Karpas-422 (cell line): ENCODE measurements around the gene PIWIL4. TPM values are rescaled to one million over a fixed set of nuclear protein-coding genes. Genes with fewer than 3 reads are reported as not detected.

ENCODE experiments used
- DNase-seq: peaks from one replicate; pipeline ENCODE4 v3.0.0-alpha.2; 2015
- H2AFZ ChIP-seq: fragments of 200-600 bp; sonication (generic); 2 replicates; pipeline ENCODE4 v1.6.1; 2014; ENCODE audit warnings: antibody characterized with exemption, low read length, mixed read lengths
- H3K27ac ChIP-seq: fragments of 200-600 bp; sonication (generic); 2 replicates; pipeline ENCODE4 v1.5.1; 2014; ENCODE audit warnings: mild to moderate bottlenecking, low read length, moderate library complexity
- H3K27me3 ChIP-seq: fragments of 200-600 bp; sonication (generic); 2 replicates; pipeline ENCODE4 v1.6.1; 2014; ENCODE audit warnings: low read length, mixed read lengths
- H3K36me3 ChIP-seq: fragments of 200-600 bp; sonication (generic); 2 replicates; pipeline ENCODE4 v1.6.1; 2014; ENCODE audit warnings: low read length, mixed read lengths; ENCODE audit not compliant: insufficient read depth
- H3K4me1 ChIP-seq: fragments of 200-600 bp; sonication (generic); 2 replicates; pipeline ENCODE4 v1.6.1; 2014; ENCODE audit warnings: mild to moderate bottlenecking, low read length, mixed read lengths
- H3K4me2 ChIP-seq: fragments of 200-600 bp; sonication (generic); 2 replicates; pipeline ENCODE4 v1.6.1; 2014; ENCODE audit warnings: low read length, low read depth, mild to moderate bottlenecking; ENCODE audit not compliant: poor library complexity, severe bottlenecking
- H3K4me3 ChIP-seq: fragments of 200-600 bp; sonication (generic); 2 replicates; pipeline ENCODE4 v1.5.1; 2014; ENCODE audit warnings: mild to moderate bottlenecking, antibody characterized with exemption, low read length, mixed read lengths
- H3K79me2 ChIP-seq: fragments of 200-600 bp; sonication (generic); 2 replicates; pipeline ENCODE4 v1.6.1; 2014; ENCODE audit warnings: mild to moderate bottlenecking, low read length, mixed read lengths
- H3K9ac ChIP-seq: fragments of 200-600 bp; sonication (generic); 2 replicates; pipeline ENCODE4 v1.6.0; 2014; ENCODE audit warnings: low read length
- H3K9me2 ChIP-seq: fragments of 200-600 bp; sonication (generic), shearing (Covaris generic); replicated peaks from 2 replicates; pipeline ENCODE4 v1.6.0; 2014; ENCODE audit warnings: mild to moderate bottlenecking, low read length, moderate library complexity; ENCODE audit not compliant: insufficient read depth
- H3K9me3 ChIP-seq: fragments of 300-700, 200-600 bp; sonication (generic); 2 replicates; pipeline ENCODE4 v1.6.1; 2014; ENCODE audit warnings: low read length, mixed read lengths
- H4K20me1 ChIP-seq: fragments of 200-600 bp; sonication (generic); 2 replicates; pipeline ENCODE4 v1.6.1; 2014; ENCODE audit warnings: mild to moderate bottlenecking, antibody characterized with exemption, low read length, low read depth; ENCODE audit not compliant: insufficient read depth
- total RNA-seq: library from RNA; depleted of rRNA; stranded (reverse); fragments of >200 nt; shearing (Covaris generic); gene quantifications from 2 replicates; pipeline ENCODE4 v1.2.3, GENCODE V29; 2014; ENCODE audit warnings: low replicate concordance; rRNA removed

Gene PIWIL4
- 0.30 TPM in 1 of 2 replicates, not detected in the other for total RNA-seq

- Histone ChIP-seq H3K27ac (no peak within 1 kb of the TSS), H2AFZ (no peak within 1 kb of the TSS), H3K4me1 (no peaks in the 10 kb centered on the region), H3K4me2 (no peak within 1 kb of the TSS), H4K20me1 (no peaks in the 10 kb centered on the region), H3K36me3 (no peaks in the 10 kb centered on the region), H3K9me2 (no peaks in the 10 kb centered on the region), H3K9me3 (no peaks in the 10 kb centered on the region), H3K9ac (no peak within 1 kb of the TSS), H3K4me3 (no peak within 1 kb of the TSS), H3K27me3 (no peaks in the 10 kb centered on the region), H3K79me2 (no peaks in the 10 kb centered on the region)
- no peak for DNase-seq
Measured at GRCh38 chr11:94567181-94567670, at the start of gene PIWIL4. PIWIL4 (plus strand) TSS chr11:94567368; CDS start chr11:94567519, 151 bp downstream.

GRCh38 chr11:94518300-94518699 lies 48.9 kb upstream of the PIWIL4 start:
- H4K20me1 ChIP-seq, result no peaks in the 10 kb centered on the region
- no peak overlapping the region for H3K9ac ChIP-seq
- H3K4me3 ChIP-seq, result no peak overlapping the region
- no peaks in the 10 kb centered on the region for H3K36me3 ChIP-seq
- H3K4me1 ChIP-seq, result peaks cover 7% of the 10 kb centered on the region
- H3K79me2 ChIP-seq, result no peaks in the 10 kb centered on the region
- H3K27me3 ChIP-seq, result no peaks in the 10 kb centered on the region
- H2AFZ ChIP-seq, result no peak overlapping the region
- no peaks in the 10 kb centered on the region for H3K9me2 ChIP-seq
- no peak for DNase-seq
- H3K9me3 ChIP-seq, result no peaks in the 10 kb centered on the region
- no peak overlapping the region for H3K27ac ChIP-seq
- H3K4me2 ChIP-seq, result no peak overlapping the region

- Histone ChIP-seq H3K27me3 (no peaks in the 10 kb centered on the region), H3K4me1 (no peaks in the 10 kb centered on the region), H4K20me1 (no peaks in the 10 kb centered on the region), H3K9ac (no peak overlapping the region), H3K4me3 (no peak overlapping the region), H2AFZ (no peak overlapping the region), H3K9me3 (no peaks in the 10 kb centered on the region), H3K79me2 (no peaks in the 10 kb centered on the region), H3K27ac (no peak overlapping the region), H3K9me2 (no peaks in the 10 kb centered on the region), H3K36me3 (no peaks in the 10 kb centered on the region), H3K4me2 (no peak overlapping the region)
- peak; percentile 87 for DNase-seq
Measured at GRCh38 chr11:94519478-94520084, 47.6 kb upstream of the PIWIL4 start.

GRCh38 chr11:94521684-94522083 lies 45.5 kb upstream of the PIWIL4 start:
- Histone ChIP-seq H3K9me3 (no peaks in the 10 kb centered on the region), H3K27me3 (no peaks in the 10 kb centered on the region), H3K79me2 (no peaks in the 10 kb centered on the region), H2AFZ (no peak overlapping the region), H4K20me1 (no peaks in the 10 kb centered on the region), H3K9ac (no peak overlapping the region), H3K4me1 (no peaks in the 10 kb centered on the region), H3K36me3 (no peaks in the 10 kb centered on the region), H3K9me2 (no peaks in the 10 kb centered on the region), H3K27ac (no peak overlapping the region), H3K4me3 (no peak overlapping the region), H3K4me2 (no peak overlapping the region)
- DNase-seq, result peak; percentile 69

- H3K4me1 ChIP-seq, result no peaks in the 10 kb centered on the region
- no peaks in the 10 kb centered on the region for H3K27me3 ChIP-seq
- H2AFZ ChIP-seq, result no peak overlapping the region
- H4K20me1 ChIP-seq, result no peaks in the 10 kb centered on the region
- H3K27ac ChIP-seq, result no peak overlapping the region
- H3K4me2 ChIP-seq, result no peak overlapping the region
- no peaks in the 10 kb centered on the region for H3K36me3 ChIP-seq
- H3K9ac ChIP-seq, result no peak overlapping the region
- H3K79me2 ChIP-seq, result no peaks in the 10 kb centered on the region
- H3K9me2 ChIP-seq, result no peaks in the 10 kb centered on the region
- no peak overlapping the region for H3K4me3 ChIP-seq
- no peaks in the 10 kb centered on the region for H3K9me3 ChIP-seq
- no peak for DNase-seq
Measured at GRCh38 chr11:94524341-94524740, 42.8 kb upstream of the PIWIL4 start.

- no peaks in the 10 kb centered on the region for H3K36me3 ChIP-seq
- H3K9me2 ChIP-seq, result no peaks in the 10 kb centered on the region
- no peak overlapping the region for H3K4me2 ChIP-seq
- no peaks in the 10 kb centered on the region for H3K4me1 ChIP-seq
- H4K20me1 ChIP-seq, result no peaks in the 10 kb centered on the region
- no peak overlapping the region for H3K9ac ChIP-seq
- DNase-seq, result no peak
- no peaks in the 10 kb centered on the region for H3K79me2 ChIP-seq
- H3K4me3 ChIP-seq, result no peak overlapping the region
- no peaks in the 10 kb centered on the region for H3K27me3 ChIP-seq
- H2AFZ ChIP-seq, result no peak overlapping the region
- no peak overlapping the region for H3K27ac ChIP-seq
- no peaks in the 10 kb centered on the region for H3K9me3 ChIP-seq
Measured at GRCh38 chr11:94525546-94526324, 41.4 kb upstream of the PIWIL4 start.

- Histone ChIP-seq H3K4me2 (no peak overlapping the region), H2AFZ (no peak overlapping the region), H3K9ac (no peak overlapping the region)
Measured at GRCh38 chr11:94526645-94527438, 40.3 kb upstream of the PIWIL4 start.

GRCh38 chr11:94528551-94528950 lies 38.6 kb upstream of the PIWIL4 start:
- Histone ChIP-seq H3K4me3 (no peak overlapping the region), H3K4me1 (no peaks in the 10 kb centered on the region), H3K9me2 (no peaks in the 10 kb centered on the region), H3K36me3 (no peaks in the 10 kb centered on the region), H4K20me1 (no peaks in the 10 kb centered on the region), H3K27ac (no peak overlapping the region), H3K27me3 (no peaks in the 10 kb centered on the region), H2AFZ (no peak overlapping the region), H3K79me2 (no peaks in the 10 kb centered on the region), H3K4me2 (no peak overlapping the region), H3K9ac (no peak overlapping the region), H3K9me3 (no peaks in the 10 kb centered on the region)
- DNase-seq, result no peak

More at GRCh38 chr11:94526645-94527438, 40.3 kb upstream of the PIWIL4 start:
- Histone ChIP-seq H3K36me3 (no peaks in the 10 kb centered on the region), H3K27ac (no peak overlapping the region), H3K4me1 (no peaks in the 10 kb centered on the region), H3K4me3 (no peak overlapping the region), H3K9me2 (no peaks in the 10 kb centered on the region), H4K20me1 (no peaks in the 10 kb centered on the region), H3K27me3 (no peaks in the 10 kb centered on the region), H3K79me2 (no peaks in the 10 kb centered on the region), H3K9me3 (no peaks in the 10 kb centered on the region)
- DNase-seq, result no peak
